Aorta (tissue), 5 donors: ENCODE data around the gene EVI2A. TPM values are rescaled to one million over a fixed set of nuclear protein-coding genes. Genes with fewer than 3 reads are reported as not detected.

ENCODE experiments used
- ATAC-seq: fragments of 200-7000 bp; cut with Tn5 transposase; one replicate; pipeline ENCODE4 v1.9.1; 2022; ENCODE audit warnings: moderate library complexity; ENCODE audit not compliant: low FRiP score
- DNase-seq, 2 donors: peaks; one replicate each; pipeline ENCODE4 v3.0.0-alpha.2; 2020
- H3K27ac ChIP-seq, 2 donors: one replicate each; pipeline ENCODE4 v1.5.1; 2013; ENCODE audit warnings: low read length in 2 of 2, mild to moderate bottlenecking in 2 of 2, moderate library complexity in 2 of 2, control low read depth in 1 of 2, inconsistent platforms in 1 of 2, low read depth in 1 of 2
- H3K27me3 ChIP-seq, 2 donors: one replicate each; pipeline ENCODE4 v1.6.1; 2013; ENCODE audit warnings: control low read depth in 1 of 2, low read length in 1 of 2, mild to moderate bottlenecking in 1 of 2, moderate library complexity in 1 of 2; ENCODE audit not compliant: insufficient read depth in 2 of 2, control insufficient read depth in 1 of 2
- H3K36me3 ChIP-seq, 2 donors: one replicate each; pipeline ENCODE4 v1.6.1; 2013; ENCODE audit warnings: control low read depth in 1 of 2, low read length in 1 of 2, mild to moderate bottlenecking in 1 of 2; ENCODE audit not compliant: insufficient read depth in 2 of 2, control insufficient read depth in 1 of 2
- H3K4me1 ChIP-seq, 2 donors: one replicate each; pipeline ENCODE4 v1.6.1; 2013; ENCODE audit warnings: low read length in 2 of 2, control low read depth in 1 of 2, mild to moderate bottlenecking in 1 of 2, moderate library complexity in 1 of 2; ENCODE audit not compliant: insufficient read depth in 2 of 2, control insufficient read depth in 1 of 2
- H3K4me3 ChIP-seq, 2 donors: one replicate each; pipeline ENCODE4 v1.5.1; 2013; ENCODE audit warnings: low read length in 2 of 2, control low read depth in 1 of 2, mild to moderate bottlenecking in 1 of 2
- H3K9me3 ChIP-seq: one replicate; pipeline ENCODE4 v1.6.1; 2013; ENCODE audit warnings: mild to moderate bottlenecking, low read length; ENCODE audit not compliant: control insufficient read depth
- WGBS, 2 donors: extraction: QIAGEN DNeasy Blood & Tissue Kit; methylation state at CpG; one replicate each; pipeline ENCODE4 v1.1.7; 2013; 5-methylcytosine and 5-hydroxymethylcytosine counted together
- intact Hi-C, 2 donors: fragments of 100-400 bp; cut with DNase I; formaldehyde crosslinking; loops; one replicate each; pipeline versions ENCODE4 v1.14.2 to v1.15.0; 2022
- polyA plus RNA-seq, 2 donors: library from polyadenylated mRNA; stranded (reverse); fragments of 200-250 nt; gene quantifications; one replicate each; pipeline ENCODE4 v1.2.3, GENCODE V29; 2013
- total RNA-seq, 2 donors: library from RNA; stranded (reverse); fragmentation: NEBNext Ultra II Directional; extraction: Animal tissue kit (Norgen Biotek cat#: 25700); gene quantifications; one replicate each; pipeline ENCODE4 v1.2.1, GENCODE V29; 2021
- donor health status: healthy with polysubstance abuse.
- donor health status: Bipolar disorder and iron deficiency.
- donor health status: DM: no; HTN: no; CAD: no.
- donor health status: DM: no; HTN: no; CAD: no.
- donor health status: DM: yes; HTN: yes; CAD: no.

EVI2A gene
- total and polyA plus RNA-seq, 4 donors = 3.8 to 37.2 (median 12.4) TPM

- DNase-seq = no peak
- Histone ChIP-seq H3K36me3 (no peaks in the 10 kb centered on the region), H3K27me3 (no peaks in the 10 kb centered on the region), H3K9me3 (no peaks in the 10 kb centered on the region), H3K4me1 (no peaks in the 10 kb centered on the region), H3K27ac (no peak overlapping the region), H3K4me3 (no peak overlapping the region)
- no peak for ATAC-seq
- WGBS, 2 donors = 92 to 95% methylated on average over 2 of the region's 2 CpGs
- intact Hi-C loops = no loop called here
Measured at GRCh38 chr17:31309556-31309955, 11.9 kb downstream of the EVI2A start.

- DNase-seq (no peak), ATAC-seq (no peak)
- Histone ChIP-seq H3K4me1 (no peaks in the 10 kb centered on the region), H3K9me3 (no peaks in the 10 kb centered on the region), H3K27me3 (no peaks in the 10 kb centered on the region), H3K36me3 (no peaks in the 10 kb centered on the region), H3K4me3 (no peak overlapping the region), H3K27ac (no peak overlapping the region)
- intact Hi-C loops = no loop called here
- WGBS, 2 donors = 76 to 82% methylated on average over 5 of the region's 5 CpGs
Measured at GRCh38 chr17:31308372-31309334, 12.8 kb downstream of the EVI2A start.

- Histone ChIP-seq H3K4me3 (no peak overlapping the region), H3K27me3 (no peaks in the 10 kb centered on the region), H3K9me3 (no peaks in the 10 kb centered on the region), H3K27ac (no peak overlapping the region), H3K36me3 (no peaks in the 10 kb centered on the region), H3K4me1 (no peaks in the 10 kb centered on the region)
- ATAC-seq (no peak), DNase-seq (no peak)
- 92% methylated on average over 1 of the region's 1 CpG for WGBS, 2 donors
- intact Hi-C loops = no loop called here
Measured at GRCh38 chr17:31307640-31308039, 13.8 kb downstream of the EVI2A start.

- intact Hi-C loops = no loop called here
Measured at GRCh38 chr17:31299624-31300023, 21.8 kb downstream of the EVI2A start.

GRCh38 chr17:31297090-31297489, 24.3 kb downstream of the EVI2A start, which contains the start of gene OMG:
OMG (minus strand) TSS chr17:31297239; CDS start chr17:31296331, 908 bp downstream.
- Histone ChIP-seq H3K27me3 (no peaks in the 10 kb centered on the region), H3K4me1 (peaks cover 0 to 4% of the 10 kb centered on the region in 2 donors), H3K27ac (no peak within 1 kb of the TSS), H3K4me3 (no peak within 1 kb of the TSS), H3K9me3 (no peaks in the 10 kb centered on the region), H3K36me3 (no peaks in the 10 kb centered on the region)
- WGBS, 2 donors = 80 to 82% methylated on average over 7 of the region's 7 CpGs
- no peak for DNase-seq
- no peak for ATAC-seq
- intact Hi-C loops = no loop called here

More at GRCh38 chr17:31299624-31300023, 21.8 kb downstream of the EVI2A start:
- Histone ChIP-seq H3K27ac (no peak overlapping the region), H3K36me3 (no peaks in the 10 kb centered on the region), H3K4me1 (peaks cover 0 to 1% of the 10 kb centered on the region in 2 donors), H3K9me3 (no peaks in the 10 kb centered on the region), H3K27me3 (no peaks in the 10 kb centered on the region), H3K4me3 (no peak overlapping the region)
- no peak for ATAC-seq
- DNase-seq = no peak

- DNase-seq (no peak), ATAC-seq (no peak)
- intact Hi-C loops = no loop called here
- Histone ChIP-seq H3K9me3 (no peaks in the 10 kb centered on the region), H3K4me3 (no peak overlapping the region), H3K4me1 (peaks cover 0 to 4% of the 10 kb centered on the region in 2 donors), H3K27ac (no peak overlapping the region), H3K36me3 (no peaks in the 10 kb centered on the region), H3K27me3 (no peaks in the 10 kb centered on the region)
- 87 to 91% methylated on average over 2 of the region's 2 CpGs for WGBS, 2 donors
Measured at GRCh38 chr17:31296142-31296541, 25.3 kb downstream of the EVI2A start.

- Histone ChIP-seq H3K36me3 (no peaks in the 10 kb centered on the region), H3K4me3 (no peak overlapping the region), H3K27me3 (no peaks in the 10 kb centered on the region), H3K9me3 (no peaks in the 10 kb centered on the region), H3K27ac (no peak overlapping the region), H3K4me1 (peaks cover 0 to 4% of the 10 kb centered on the region in 2 donors)
- WGBS, 2 donors = 69 to 70% methylated on average over 1 of the region's 1 CpG
- intact Hi-C loops = no loop called here
- DNase-seq (no peak), ATAC-seq (no peak)
Measured at GRCh38 chr17:31295489-31295871, 25.9 kb downstream of the EVI2A start.

- no peak for ATAC-seq
- H3K4me3 ChIP-seq = no peak overlapping the region
- no peak for DNase-seq
- H3K36me3 ChIP-seq = no peaks in the 10 kb centered on the region
- H3K27ac ChIP-seq = no peak overlapping the region
- H3K9me3 ChIP-seq = no peaks in the 10 kb centered on the region
- H3K27me3 ChIP-seq = no peaks in the 10 kb centered on the region
- 80 to 83% methylated on average over 3 of the region's 3 CpGs for WGBS, 2 donors
- H3K4me1 ChIP-seq = peaks cover 0 to 4% of the 10 kb centered on the region in 2 donors
- intact Hi-C loops = no loop called here
Measured at GRCh38 chr17:31294820-31295488, 26.5 kb downstream of the EVI2A start.
